ENCODE measurements around the gene MRPL40.

GRCh38 chr22:19461506-19461905, 29.2 kb downstream of the MRPL40 start:
- TF ChIP-seq EZH2 (optimal IDR thresholded peaks at IDR 0.05; ENCODE audit: low read depth, low read length) (no peak), CTCF (IDR thresholded peaks at IDR 0.05; ENCODE audit: low read length) (no peak)

Measured in MM.1S (cell line).